Ectodermal cell (in vitro differentiated cells): Measurements from ENCODE around the gene MBD3.

ENCODE experiments used
- H3K27ac ChIP-seq: 2 replicates; pipeline ENCODE4 v1.7.0; 2013; ENCODE audit warnings: mild to moderate bottlenecking, low read depth, low read length; ENCODE audit not compliant: insufficient read depth, poor library complexity, severe bottlenecking
- H3K27me3 ChIP-seq: 2 replicates; pipeline ENCODE4 v1.7.0; 2013; ENCODE audit warnings: mild to moderate bottlenecking, low read length; ENCODE audit not compliant: insufficient read depth, control insufficient read depth, poor library complexity, severe bottlenecking
- H3K36me3 ChIP-seq: one replicate; pipeline ENCODE4 v1.7.0; 2013; ENCODE audit warnings: low read length; ENCODE audit not compliant: control insufficient read depth, insufficient read depth
- H3K4me1 ChIP-seq: one replicate; pipeline ENCODE4 v1.7.0; 2013; ENCODE audit warnings: low read length; ENCODE audit not compliant: control insufficient read depth, insufficient read depth
- H3K4me3 ChIP-seq: 2 replicates; pipeline ENCODE4 v1.7.0; 2013; ENCODE audit warnings: low read depth, low read length, control low read depth; ENCODE audit not compliant: insufficient read depth
- H3K9me3 ChIP-seq: 2 replicates; pipeline ENCODE4 v1.7.0; 2013; ENCODE audit warnings: mild to moderate bottlenecking, low read length, moderate library complexity; ENCODE audit not compliant: control insufficient read depth
- WGBS, 2 experiments: methylation state at CpG; one replicate each; pipeline ENCODE4 v1.1.7; 2013; ENCODE audit warnings: missing lambda C conversion rate in 2 of 2; 5-methylcytosine and 5-hydroxymethylcytosine counted together

Gene MBD3

GRCh38 chr19:1560286-1560882 is 32.3 kb downstream of the MBD3 start:
- H3K27me3 ChIP-seq, result no peaks in the 10 kb centered on the region
- no peak overlapping the region for H3K27ac ChIP-seq
- no peaks in the 10 kb centered on the region for H3K9me3 ChIP-seq
- H3K4me1 ChIP-seq, result peaks cover 10% of the 10 kb centered on the region
- peaks cover 7% of the 10 kb centered on the region for H3K36me3 ChIP-seq
- H3K4me3 ChIP-seq, result no peak overlapping the region
- WGBS, 2 experiments, result 89 to 90% methylated on average over 25 of the region's 25 CpGs

- peaks cover 10% of the 10 kb centered on the region for H3K4me1 ChIP-seq
- WGBS, 2 experiments, result 87 to 89% methylated on average over 12 of the region's 12 CpGs
- H3K36me3 ChIP-seq, result peaks cover 7% of the 10 kb centered on the region
- no peaks in the 10 kb centered on the region for H3K9me3 ChIP-seq
- H3K4me3 ChIP-seq, result no peak overlapping the region
- no peaks in the 10 kb centered on the region for H3K27me3 ChIP-seq
- H3K27ac ChIP-seq, result no peak overlapping the region
Measured at GRCh38 chr19:1558552-1558951, 34.1 kb downstream of the MBD3 start.

- Histone ChIP-seq H3K4me3 (no peak overlapping the region), H3K9me3 (no peaks in the 10 kb centered on the region), H3K27ac (no peak overlapping the region), H3K4me1 (peaks cover 10% of the 10 kb centered on the region), H3K27me3 (no peaks in the 10 kb centered on the region), H3K36me3 (peaks cover 7% of the 10 kb centered on the region)
- WGBS, 2 experiments, result 97% methylated on average over 66 of the region's 66 CpGs
Measured at GRCh38 chr19:1556390-1557070, 36.1 kb downstream of the MBD3 start.

GRCh38 chr19:1555487-1556389 is 36.9 kb downstream of the MBD3 start:
- WGBS, 2 experiments, result 95 to 96% methylated on average over 121 of the region's 121 CpGs

GRCh38 chr19:1554968-1555367 is 37.7 kb downstream of the MBD3 start:
- H3K27me3 ChIP-seq, result no peaks in the 10 kb centered on the region
- H3K4me1 ChIP-seq, result peaks cover 5% of the 10 kb centered on the region
- no peak overlapping the region for H3K27ac ChIP-seq
- 91% methylated on average over 24 of the region's 24 CpGs for WGBS, 2 experiments
- no peak overlapping the region for H3K4me3 ChIP-seq
- peaks cover 7% of the 10 kb centered on the region for H3K36me3 ChIP-seq
- H3K9me3 ChIP-seq, result no peaks in the 10 kb centered on the region

More at GRCh38 chr19:1555487-1556389, 36.9 kb downstream of the MBD3 start:
- H3K4me3 ChIP-seq, result no peak overlapping the region
- H3K36me3 ChIP-seq, result peaks cover 7% of the 10 kb centered on the region
- no peak overlapping the region for H3K27ac ChIP-seq
- peaks cover 5% of the 10 kb centered on the region for H3K4me1 ChIP-seq
- no peaks in the 10 kb centered on the region for H3K9me3 ChIP-seq
- H3K27me3 ChIP-seq, result no peaks in the 10 kb centered on the region

GRCh38 chr19:1553415-1553814 is 39.2 kb downstream of the MBD3 start:
- Histone ChIP-seq H3K36me3 (peaks cover 7% of the 10 kb centered on the region), H3K4me1 (peaks cover 1% of the 10 kb centered on the region), H3K9me3 (no peaks in the 10 kb centered on the region), H3K4me3 (no peak overlapping the region), H3K27ac (no peak overlapping the region), H3K27me3 (no peaks in the 10 kb centered on the region)
- 87 to 91% methylated on average over 10 of the region's 10 CpGs for WGBS, 2 experiments

- Histone ChIP-seq H3K27ac (no peak overlapping the region), H3K4me1 (no peaks in the 10 kb centered on the region), H3K4me3 (no peak overlapping the region), H3K9me3 (no peaks in the 10 kb centered on the region), H3K36me3 (peaks cover under 1% of the 10 kb centered on the region), H3K27me3 (no peaks in the 10 kb centered on the region)
- 89 to 92% methylated on average over 16 to 17 of the region's 17 CpGs for WGBS, 2 experiments
Measured at GRCh38 chr19:1551068-1552040, 41.3 kb downstream of the MBD3 start.

GRCh38 chr19:1549332-1549945 is 43.2 kb downstream of the MBD3 start:
- no peak overlapping the region for H3K4me3 ChIP-seq
- H3K27me3 ChIP-seq, result peaks cover 13% of the 10 kb centered on the region
- no peak overlapping the region for H3K27ac ChIP-seq
- no peaks in the 10 kb centered on the region for H3K9me3 ChIP-seq
- no peaks in the 10 kb centered on the region for H3K36me3 ChIP-seq
- WGBS, 2 experiments, result 81 to 86% methylated on average over 4 of the region's 4 CpGs
- no peaks in the 10 kb centered on the region for H3K4me1 ChIP-seq

GRCh38 chr19:1540365-1540925 is 52.2 kb downstream of the MBD3 start:
- H3K4me3 ChIP-seq, result no peak overlapping the region
- WGBS, 2 experiments, result 63 to 64% methylated on average over 17 of the region's 17 CpGs
- H3K36me3 ChIP-seq, result no peaks in the 10 kb centered on the region
- H3K27me3 ChIP-seq, result peaks cover 10% of the 10 kb centered on the region
- H3K4me1 ChIP-seq, result no peaks in the 10 kb centered on the region
- H3K27ac ChIP-seq, result no peak overlapping the region
- no peaks in the 10 kb centered on the region for H3K9me3 ChIP-seq
